Measurements from ENCODE around the gene IFT20. TPM values are rescaled to one million over a fixed set of nuclear protein-coding genes. Genes with fewer than 3 reads are reported as not detected.

The IFT20 gene
- total and polyA plus RNA-seq, 2 experiments from 2014 or later, result 13.2 to 32.3 TPM

- TF ChIP-seq ZNF462 (CRISPR knock-in tag; IDR thresholded peaks at IDR 0.05) (no peak), CTCF (conservative IDR thresholded peaks at IDR 0.05; ENCODE audit: low read depth in 2 of 2) (no peak), ETS1 (IDR thresholded peaks at IDR 0.05) (no peak), STAT1 (IDR thresholded peaks at IDR 0.05; ENCODE audit: unreplicated experiment) (no peak)
These were observed 39.3 kb downstream of the IFT20 start (continued) for GRCh38 chr17:28295677-28296578.

- Mint-ChIP-seq H3K27me3 (ENCODE audit: insufficient read depth, low read depth, poor library complexity) (peaks cover 4% of the 10 kb centered on the region), H3K4me1 (no peaks in the 10 kb centered on the region), H3K36me3 (ENCODE audit: low read depth) (no peaks in the 10 kb centered on the region), H3K9me3 (no peaks in the 10 kb centered on the region), H3K27ac (no peak overlapping the region), H3K4me3 (no peak overlapping the region)
- ATAC-seq, result no peak
- Histone ChIP-seq H3K9me2 (ENCODE audit: insufficient read depth) (no peaks in the 10 kb centered on the region), H3K4me1 (ENCODE audit: insufficient read depth) (no peaks in the 10 kb centered on the region), H3K4me3 (no peak overlapping the region), H3K79me2 (replicated peaks; ENCODE audit: insufficient read depth) (no peaks in the 10 kb centered on the region), H3K27ac (ENCODE audit: low read depth) (no peak overlapping the region), H3F3A (replicated peaks; ENCODE audit: low read depth) (no peaks in the 10 kb centered on the region), H3K4me2 (no peak overlapping the region), H4K20me1 (replicated peaks; ENCODE audit: insufficient read depth) (no peaks in the 10 kb centered on the region), H2AFZ (no peak overlapping the region), H3K36me3 (ENCODE audit: insufficient read depth) (no peaks in the 10 kb centered on the region), H3K27me3 (ENCODE audit: insufficient read depth) (no peaks in the 10 kb centered on the region)
- DNase-seq (ENCODE audit: low spot score), result no peak
- TF ChIP-seq NANOG (IDR thresholded peaks at IDR 0.05; ENCODE audit: borderline replicate concordance), result no peak
These were observed 41.3 kb downstream of the IFT20 start for GRCh38 chr17:28293994-28294393.

All from GM23338 (cell line).